ENCODE results near the gene PEDS1.

PEDS1 gene

DNA sequence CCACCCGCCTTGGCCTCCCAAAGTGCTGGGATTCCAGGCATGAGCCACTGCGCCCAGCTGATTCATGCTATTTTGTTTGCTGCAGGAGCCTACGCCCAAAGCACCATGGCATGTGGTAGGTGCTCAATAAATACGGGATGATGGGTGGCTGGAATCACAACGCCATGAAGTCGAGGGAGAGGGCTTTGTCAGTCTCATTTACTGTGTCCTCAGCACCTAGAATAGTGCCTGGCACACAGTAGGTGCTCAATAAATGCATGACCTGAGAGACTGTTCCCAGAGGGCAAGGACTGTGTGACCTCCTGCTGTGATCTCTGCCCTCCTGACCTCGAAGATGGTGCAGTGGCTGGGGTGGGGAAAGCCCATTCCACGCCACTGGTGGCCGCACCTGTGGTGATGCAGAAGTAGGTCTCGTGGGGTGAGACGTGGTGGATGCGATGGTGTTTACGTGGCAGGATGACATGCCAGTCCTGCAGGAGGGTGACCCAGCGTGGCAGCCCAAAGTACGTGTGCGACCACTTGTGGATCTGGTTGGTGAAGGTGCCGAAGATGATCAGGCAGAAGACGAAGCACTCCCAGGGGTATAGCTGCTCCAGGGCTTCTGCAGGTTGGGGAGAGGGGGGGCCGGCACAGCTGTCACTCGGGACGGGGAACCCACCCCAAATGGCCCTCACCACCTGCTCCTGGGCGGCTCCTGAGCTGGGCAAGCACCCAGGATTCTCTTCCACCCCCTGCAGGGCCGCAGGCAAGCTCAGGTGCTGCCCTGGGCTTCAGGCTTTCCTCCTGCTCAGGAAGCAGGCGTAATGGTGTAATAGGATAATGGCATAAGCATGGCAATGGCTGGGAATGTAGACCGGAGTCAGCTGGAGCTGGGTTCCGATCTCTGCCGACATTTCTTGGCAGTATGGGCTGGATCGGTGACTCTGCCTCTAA lies 25.7 kb downstream of the PEDS1 start:
- no peak overlapping the region for H3K4me3 ChIP-seq (ENCODE audit: severe bottlenecking)
- H3K4me1 ChIP-seq (ENCODE audit: insufficient read depth, poor library complexity, severe bottlenecking), result no peaks in the 10 kb centered on the region
- H3K36me3 ChIP-seq (ENCODE audit: low read depth), result peaks cover 95% of the 10 kb centered on the region
- DNase-seq (ENCODE audit: low spot score) (no peak), ATAC-seq (ENCODE audit: low read depth) (no peak)
- H3K27ac ChIP-seq (ENCODE audit: poor library complexity, severe bottlenecking), result no peak overlapping the region
- no peaks in the 10 kb centered on the region for H3K27me3 ChIP-seq (ENCODE audit: insufficient read depth, poor library complexity, severe bottlenecking)
- TF ChIP-seq, protein P1, sequence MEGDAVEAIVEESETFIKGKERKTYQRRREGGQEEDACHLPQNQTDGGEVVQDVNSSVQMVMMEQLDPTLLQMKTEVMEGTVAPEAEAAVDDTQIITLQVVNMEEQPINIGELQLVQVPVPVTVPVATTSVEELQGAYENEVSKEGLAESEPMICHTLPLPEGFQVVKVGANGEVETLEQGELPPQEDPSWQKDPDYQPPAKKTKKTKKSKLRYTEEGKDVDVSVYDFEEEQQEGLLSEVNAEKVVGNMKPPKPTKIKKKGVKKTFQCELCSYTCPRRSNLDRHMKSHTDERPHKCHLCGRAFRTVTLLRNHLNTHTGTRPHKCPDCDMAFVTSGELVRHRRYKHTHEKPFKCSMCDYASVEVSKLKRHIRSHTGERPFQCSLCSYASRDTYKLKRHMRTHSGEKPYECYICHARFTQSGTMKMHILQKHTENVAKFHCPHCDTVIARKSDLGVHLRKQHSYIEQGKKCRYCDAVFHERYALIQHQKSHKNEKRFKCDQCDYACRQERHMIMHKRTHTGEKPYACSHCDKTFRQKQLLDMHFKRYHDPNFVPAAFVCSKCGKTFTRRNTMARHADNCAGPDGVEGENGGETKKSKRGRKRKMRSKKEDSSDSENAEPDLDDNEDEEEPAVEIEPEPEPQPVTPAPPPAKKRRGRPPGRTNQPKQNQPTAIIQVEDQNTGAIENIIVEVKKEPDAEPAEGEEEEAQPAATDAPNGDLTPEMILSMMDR (IDR thresholded peaks at IDR 0.05; ENCODE audit: poor library complexity, severe bottlenecking), result no peak
- no peaks in the 10 kb centered on the region for H3K9me3 ChIP-seq (ENCODE audit: severe bottlenecking)

DNA sequence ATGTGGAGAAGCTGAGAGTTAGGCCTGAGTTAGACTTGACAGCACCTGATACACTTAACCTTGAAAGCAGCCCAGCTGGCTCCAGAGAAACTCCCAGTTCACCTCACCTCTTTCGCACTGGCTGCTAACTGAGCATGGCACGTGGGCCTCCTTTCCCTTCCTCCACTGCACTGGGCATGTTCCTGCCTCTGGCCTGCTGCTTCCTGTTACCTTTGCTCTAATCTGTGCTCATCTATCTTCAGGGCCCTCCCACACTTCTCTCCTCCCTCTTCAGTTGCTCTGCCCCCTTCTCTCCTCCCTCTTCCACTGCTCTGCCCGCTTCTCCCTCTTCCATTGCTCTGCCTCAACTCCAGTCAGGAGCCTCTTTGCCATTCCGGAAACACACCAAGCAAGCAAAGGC lies 26.9 kb downstream of the PEDS1 start:
- peak; percentile 51 for ATAC-seq (ENCODE audit: low read depth)

DNA sequence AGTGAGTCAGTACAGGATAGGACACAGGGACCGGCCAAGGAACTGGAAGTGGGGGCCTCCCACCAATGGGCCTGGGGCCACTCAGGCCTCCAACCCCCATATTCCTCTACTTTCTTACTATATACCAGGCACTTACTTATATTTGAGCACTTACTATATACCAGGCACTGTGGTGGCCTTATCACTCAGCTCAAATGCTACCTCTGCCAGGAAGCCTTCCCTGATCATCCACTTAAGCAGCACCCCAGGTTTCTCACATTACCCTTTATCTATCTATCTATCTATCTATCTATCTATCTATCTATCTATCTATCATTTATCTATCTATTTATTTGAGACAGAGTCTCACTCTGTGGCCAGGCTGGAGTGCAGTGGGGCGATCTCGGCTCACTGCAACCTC lies 28.2 kb downstream of the PEDS1 start:
- TF ChIP-seq, protein P1 (IDR thresholded peaks at IDR 0.05; ENCODE audit: poor library complexity, severe bottlenecking), result no peak
- H3K27ac ChIP-seq (ENCODE audit: poor library complexity, severe bottlenecking), result no peak overlapping the region
- H3K27me3 ChIP-seq (ENCODE audit: insufficient read depth, poor library complexity, severe bottlenecking), result no peaks in the 10 kb centered on the region
- DNase-seq (ENCODE audit: low spot score) (no peak), ATAC-seq (ENCODE audit: low read depth) (no peak)
- peaks cover 3% of the 10 kb centered on the region for H3K4me1 ChIP-seq (ENCODE audit: insufficient read depth, poor library complexity, severe bottlenecking)
- H3K36me3 ChIP-seq (ENCODE audit: low read depth), result peaks cover 77% of the 10 kb centered on the region
- H3K4me3 ChIP-seq (ENCODE audit: severe bottlenecking), result no peak overlapping the region
- no peaks in the 10 kb centered on the region for H3K9me3 ChIP-seq (ENCODE audit: severe bottlenecking)

More for the DNA sequence above, 26.9 kb downstream of the PEDS1 start:
- Histone ChIP-seq H3K36me3 (ENCODE audit: low read depth) (peaks cover 91% of the 10 kb centered on the region), H3K27me3 (ENCODE audit: insufficient read depth, poor library complexity, severe bottlenecking) (no peaks in the 10 kb centered on the region), H3K4me1 (ENCODE audit: insufficient read depth, poor library complexity, severe bottlenecking) (no peaks in the 10 kb centered on the region), H3K27ac (ENCODE audit: poor library complexity, severe bottlenecking) (peak overlapping the region; percentile 1), H3K9me3 (ENCODE audit: severe bottlenecking) (no peaks in the 10 kb centered on the region), H3K4me3 (ENCODE audit: severe bottlenecking) (no peak overlapping the region)
- TF ChIP-seq, protein P1 (IDR thresholded peaks at IDR 0.05; ENCODE audit: poor library complexity, severe bottlenecking), result no peak
- no peak for DNase-seq (ENCODE audit: low spot score)

DNA sequence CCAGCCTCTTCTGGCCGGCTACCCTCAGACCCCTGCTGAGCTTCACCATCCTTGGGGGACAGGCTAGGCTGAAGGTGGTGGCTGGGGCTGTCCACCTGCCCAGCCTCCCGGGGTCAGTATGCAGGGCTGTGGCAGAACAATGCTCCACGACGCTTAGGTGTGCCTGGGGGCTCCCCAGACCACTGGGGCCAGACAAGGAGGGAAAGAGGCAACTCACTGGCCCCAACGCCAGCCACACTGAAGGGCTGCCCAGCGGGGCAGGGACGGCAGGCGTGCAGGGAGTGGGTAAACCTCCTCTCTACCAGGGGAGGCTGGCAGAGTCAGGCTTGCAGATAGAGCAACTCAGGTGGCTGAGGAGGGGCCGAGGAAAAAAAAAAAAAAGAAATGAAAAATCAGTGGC lies 29.0 kb downstream of the PEDS1 start:
- no peak overlapping the region for H3K4me3 ChIP-seq (ENCODE audit: severe bottlenecking)
- peaks cover 3% of the 10 kb centered on the region for H3K4me1 ChIP-seq (ENCODE audit: insufficient read depth, poor library complexity, severe bottlenecking)
- H3K27me3 ChIP-seq (ENCODE audit: insufficient read depth, poor library complexity, severe bottlenecking), result no peaks in the 10 kb centered on the region
- TF ChIP-seq, protein P1 (IDR thresholded peaks at IDR 0.05; ENCODE audit: poor library complexity, severe bottlenecking), result no peak
- H3K27ac ChIP-seq (ENCODE audit: poor library complexity, severe bottlenecking), result no peak overlapping the region
- peaks cover 69% of the 10 kb centered on the region for H3K36me3 ChIP-seq (ENCODE audit: low read depth)
- no peak for ATAC-seq (ENCODE audit: low read depth)
- no peaks in the 10 kb centered on the region for H3K9me3 ChIP-seq (ENCODE audit: severe bottlenecking)
- DNase-seq (ENCODE audit: low spot score), result no peak

DNA sequence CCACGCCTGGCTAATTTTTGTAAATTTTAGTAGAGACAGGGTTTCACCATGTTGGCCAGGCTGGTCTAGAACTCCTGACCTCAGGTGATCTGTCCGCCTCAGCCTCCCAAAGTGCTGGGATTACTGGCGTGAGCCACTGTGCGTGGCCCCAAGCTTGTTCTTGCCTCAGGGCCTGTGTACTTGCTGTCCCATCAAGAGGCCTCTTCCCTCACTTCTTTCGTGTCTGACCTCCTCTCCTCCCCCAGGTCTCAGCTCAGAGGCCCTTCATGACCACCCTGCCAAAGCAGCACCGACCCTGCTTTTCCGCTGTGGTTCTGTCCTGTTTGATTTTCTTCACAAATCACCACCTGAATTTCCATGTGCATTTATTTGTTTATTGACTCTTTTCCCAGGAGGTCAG lies 30.1 kb downstream of the PEDS1 start:
- peak; percentile 69 for DNase-seq (ENCODE audit: low spot score)
- peaks cover 3% of the 10 kb centered on the region for H3K4me1 ChIP-seq (ENCODE audit: insufficient read depth, poor library complexity, severe bottlenecking)
- H3K4me3 ChIP-seq (ENCODE audit: severe bottlenecking), result no peak overlapping the region

More for the DNA sequence above, 30.1 kb downstream of the PEDS1 start:
- no peak overlapping the region for H3K27ac ChIP-seq (ENCODE audit: poor library complexity, severe bottlenecking)
- no peak for ATAC-seq (ENCODE audit: low read depth)
- H3K36me3 ChIP-seq (ENCODE audit: low read depth), result peaks cover 58% of the 10 kb centered on the region
- H3K27me3 ChIP-seq (ENCODE audit: insufficient read depth, poor library complexity, severe bottlenecking), result no peaks in the 10 kb centered on the region
- TF ChIP-seq, protein P1 (IDR thresholded peaks at IDR 0.05; ENCODE audit: poor library complexity, severe bottlenecking), result no peak
- no peaks in the 10 kb centered on the region for H3K9me3 ChIP-seq (ENCODE audit: severe bottlenecking)
